HG03025 (cell line): ENCODE measurements around the gene CCDC158.
"Not testable (repeated sequence)": the region's sequence is repeated elsewhere in the genome, so short reads cannot be mapped to it uniquely, and the experiment has no call there.

Experiments used
- ATAC-seq: cut with Tn5 transposase; IDR thresholded peaks from one replicate; pipeline ENCODE4 v1.9.1; 2021; ENCODE audit warnings: mild to moderate bottlenecking, moderate library complexity; ENCODE audit not compliant: unreplicated experiment, low FRiP score

The CCDC158 gene

GRCh38 chr4:76374798-76375197 is 46.1 kb downstream of the CCDC158 start:
- ATAC-seq: no peak

- ATAC-seq: no peak
Observed at GRCh38 chr4:76373919-76374552, 46.9 kb downstream of the CCDC158 start.

- no peak for ATAC-seq
Observed at GRCh38 chr4:76366737-76367136, 54.2 kb downstream of the CCDC158 start.

- no peak for ATAC-seq
Observed at GRCh38 chr4:76365636-76366035, 55.3 kb downstream of the CCDC158 start.

GRCh38 chr4:76364763-76365162 is 56.2 kb downstream of the CCDC158 start:
- no peak for ATAC-seq

- ATAC-seq: no peak
Observed at GRCh38 chr4:76363556-76364290, 57.2 kb downstream of the CCDC158 start.

- no peak for ATAC-seq
Observed at GRCh38 chr4:76361689-76362412, 59.1 kb downstream of the CCDC158 start.

- ATAC-seq: not testable (repeated sequence)
Observed at GRCh38 chr4:76359881-76360466, 61.0 kb downstream of the CCDC158 start.

GRCh38 chr4:76357981-76358380 is 63.0 kb downstream of the CCDC158 start:
- no peak for ATAC-seq

- ATAC-seq: no peak
Observed at GRCh38 chr4:76354517-76355473, 66.1 kb downstream of the CCDC158 start.

- ATAC-seq: no peak
Observed at GRCh38 chr4:76342803-76343202, 78.1 kb downstream of the CCDC158 start.

- ATAC-seq: no peak
Observed at GRCh38 chr4:76342191-76342590, 78.8 kb downstream of the CCDC158 start.

GRCh38 chr4:76341063-76341462 is 79.9 kb downstream of the CCDC158 start:
- ATAC-seq: no peak

GRCh38 chr4:76339364-76339763 is 81.6 kb downstream of the CCDC158 start:
- no peak for ATAC-seq

GRCh38 chr4:76334885-76335284 is 86.1 kb downstream of the CCDC158 start:
- no peak for ATAC-seq

GRCh38 chr4:76326515-76326914 is 94.4 kb downstream of the CCDC158 start:
- ATAC-seq: no peak

GRCh38 chr4:76325072-76325471 is 95.9 kb downstream of the CCDC158 start:
- no peak for ATAC-seq

- ATAC-seq: no peak
Observed at GRCh38 chr4:76322236-76322635, 98.7 kb downstream of the CCDC158 start.

GRCh38 chr4:76316131-76316530 is 104.8 kb downstream of the CCDC158 start:
- ATAC-seq: no peak
